Mesendoderm (in vitro differentiated cells): ENCODE data around the gene CLDN19. TPM values are rescaled to one million over a fixed set of nuclear protein-coding genes. Genes with fewer than 3 reads are reported as not detected.

Experiments used
- DNase-seq: peaks from one replicate; pipeline ENCODE4 v3.0.0; 2013
- H2AK5ac ChIP-seq: 2 replicates; pipeline ENCODE4 v1.6.1; 2013; ENCODE audit warnings: low read length, inconsistent platforms
- H2BK120ac ChIP-seq: 2 replicates; pipeline ENCODE4 v1.6.1; 2013; ENCODE audit warnings: low read depth, mild to moderate bottlenecking, low read length, moderate library complexity, mixed read lengths
- H2BK15ac ChIP-seq: replicated peaks from 2 replicates; pipeline ENCODE4 v1.6.1; 2013; ENCODE audit warnings: low read depth, mild to moderate bottlenecking, moderate library complexity
- H2BK5ac ChIP-seq: 2 replicates; pipeline ENCODE4 v1.6.1; 2013; ENCODE audit warnings: low read length, inconsistent platforms
- H3K18ac ChIP-seq: 2 replicates; pipeline ENCODE4 v1.6.1; 2013; ENCODE audit warnings: mild to moderate bottlenecking, low read length, mixed read lengths
- H3K23ac ChIP-seq: one replicate; pipeline ENCODE4 v1.6.1; 2013; ENCODE audit warnings: low read length
- H3K27ac ChIP-seq: 2 replicates; pipeline ENCODE4 v1.5.1; 2013; ENCODE audit warnings: low read depth, mild to moderate bottlenecking, inconsistent platforms, low read length, moderate library complexity
- H3K27me3 ChIP-seq: 2 replicates; pipeline ENCODE4 v1.6.1; 2013; ENCODE audit warnings: low read length, control low read depth, mild to moderate bottlenecking, inconsistent platforms; ENCODE audit not compliant: insufficient read depth, poor library complexity
- H3K36me3 ChIP-seq: 2 replicates; pipeline ENCODE4 v1.6.1; 2013; ENCODE audit warnings: low read length, inconsistent platforms; ENCODE audit not compliant: control insufficient read depth, insufficient read depth
- H3K4ac ChIP-seq: one replicate; pipeline ENCODE4 v1.6.1; 2013; ENCODE audit warnings: low read depth, mild to moderate bottlenecking, low read length, moderate library complexity
- H3K4me1 ChIP-seq: 2 replicates; pipeline ENCODE4 v1.6.1; 2013; ENCODE audit warnings: low read depth, low read length, inconsistent platforms; ENCODE audit not compliant: control insufficient read depth
- H3K4me2 ChIP-seq: 2 replicates; pipeline ENCODE4 v1.6.1; 2013; ENCODE audit warnings: low read length
- H3K4me3 ChIP-seq: 2 replicates; pipeline ENCODE4 v1.5.1; 2013; ENCODE audit warnings: mild to moderate bottlenecking, low read length
- H3K56ac ChIP-seq: one replicate; pipeline ENCODE4 v1.6.1; 2013; ENCODE audit warnings: low read length
- H3K79me1 ChIP-seq: 2 replicates; pipeline ENCODE4 v1.6.1; 2013; ENCODE audit warnings: low read length, inconsistent platforms
- H3K79me2 ChIP-seq: 2 replicates; pipeline ENCODE4 v1.6.1; 2013; ENCODE audit warnings: mild to moderate bottlenecking, low read length; ENCODE audit not compliant: control insufficient read depth, insufficient read depth
- H3K9ac ChIP-seq: 2 replicates; pipeline ENCODE4 v1.6.1; 2013; ENCODE audit warnings: low read length, inconsistent platforms
- H4K5ac ChIP-seq: one replicate; pipeline ENCODE4 v1.6.1; 2013; ENCODE audit warnings: low read length
- H4K8ac ChIP-seq: one replicate; pipeline ENCODE4 v1.6.1; 2013; ENCODE audit warnings: low read depth, mild to moderate bottlenecking, control low read depth, low read length, moderate library complexity
- WGBS: extraction: QIAGEN DNeasy Blood & Tissue Kit; methylation state at CpG from one replicate; pipeline ENCODE4 v1.1.7; 2013; ENCODE audit warnings: low lambda C conversion rate, missing lambda C conversion rate; ENCODE audit not compliant: insufficient coverage; ENCODE audit errors: extremely low coverage; 5-methylcytosine and 5-hydroxymethylcytosine counted together
- polyA plus RNA-seq, 2 experiments: library from polyadenylated mRNA; stranded (reverse); fragments of 200-250 nt; gene quantifications; one replicate each; pipeline ENCODE4 v1.2.3, GENCODE V29; 2013

CLDN19 gene, protein sequence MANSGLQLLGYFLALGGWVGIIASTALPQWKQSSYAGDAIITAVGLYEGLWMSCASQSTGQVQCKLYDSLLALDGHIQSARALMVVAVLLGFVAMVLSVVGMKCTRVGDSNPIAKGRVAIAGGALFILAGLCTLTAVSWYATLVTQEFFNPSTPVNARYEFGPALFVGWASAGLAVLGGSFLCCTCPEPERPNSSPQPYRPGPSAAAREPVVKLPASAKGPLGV
- polyA plus RNA-seq (2013, experiment 1 of 2) = 3.5 TPM
- polyA plus RNA-seq (2013, experiment 2 of 2) = 3.7 TPM

DNA sequence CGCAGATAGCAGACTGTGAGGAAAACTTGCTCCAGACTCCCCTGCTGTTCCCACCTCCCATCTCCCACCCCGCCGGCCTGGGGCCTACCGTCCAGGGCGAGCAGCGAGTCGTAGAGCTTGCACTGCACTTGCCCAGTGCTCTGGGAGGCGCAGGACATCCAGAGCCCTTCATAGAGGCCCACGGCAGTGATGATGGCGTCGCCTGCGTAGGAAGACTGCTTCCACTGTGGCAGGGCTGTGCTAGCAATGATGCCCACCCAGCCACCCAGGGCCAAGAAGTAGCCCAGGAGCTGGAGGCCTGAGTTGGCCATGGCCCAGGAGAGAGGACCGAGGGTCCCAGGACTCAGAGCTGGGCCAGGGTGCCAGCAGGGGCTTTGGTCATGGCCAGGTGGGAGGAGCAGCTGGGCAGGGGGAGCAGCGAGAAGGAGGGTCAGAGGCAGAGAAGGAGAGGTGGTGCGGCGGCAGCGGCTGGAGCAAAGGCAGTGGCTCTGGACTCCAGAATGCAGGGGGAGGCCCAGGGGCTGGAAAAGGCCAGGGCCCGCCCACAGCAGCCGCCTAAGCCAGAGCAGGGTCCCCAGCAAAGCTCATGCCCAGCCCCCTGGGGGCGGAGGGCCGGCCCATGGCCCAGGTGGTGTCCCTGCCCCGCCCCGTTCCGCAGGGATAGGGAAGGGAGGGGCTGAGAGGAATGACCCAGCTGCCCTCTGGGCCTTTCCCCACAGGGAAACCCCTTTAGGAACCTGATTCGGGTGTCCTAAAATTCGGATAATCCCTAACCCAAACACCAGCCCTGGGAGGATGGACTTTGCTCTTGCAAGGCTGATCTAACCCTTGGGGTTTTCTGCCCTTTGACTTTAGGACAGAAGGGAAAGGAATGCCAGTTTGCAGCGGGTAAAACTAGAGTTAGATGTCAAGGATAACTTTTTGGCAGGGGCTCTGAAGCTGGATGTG is at the start of gene CLDN19:
TSS of gene CLDN19 (minus strand) at position 484 of the 948 bp plus-strand sequence. CDS start at position 311, 173 bp downstream.
- WGBS = no CpG with 5 or more reads among the region's 27 CpGs
- Histone ChIP-seq H3K23ac (peak within 1 kb of the TSS; percentile 48), H4K8ac (no peak within 1 kb of the TSS), H3K79me2 (no peaks in the 10 kb centered on the region), H3K4me2 (peak within 1 kb of the TSS; percentile 2), H2AK5ac (no peak within 1 kb of the TSS), H3K4ac (no peak within 1 kb of the TSS), H2BK15ac (no peak within 1 kb of the TSS), H4K5ac (no peak within 1 kb of the TSS), H3K9ac (peak within 1 kb of the TSS; percentile 44), H2BK5ac (no peak within 1 kb of the TSS), H3K27me3 (no peaks in the 10 kb centered on the region), H3K56ac (peak within 1 kb of the TSS; percentile 82), H3K79me1 (no peaks in the 10 kb centered on the region), H3K18ac (peak within 1 kb of the TSS; percentile 13), H3K27ac (no peak within 1 kb of the TSS), H3K4me3 (no peak within 1 kb of the TSS), H2BK120ac (no peak within 1 kb of the TSS), H3K4me1 (peaks cover 4% of the 10 kb centered on the region), H3K36me3 (no peaks in the 10 kb centered on the region)
- DNase-seq = peak; percentile 94

DNA sequence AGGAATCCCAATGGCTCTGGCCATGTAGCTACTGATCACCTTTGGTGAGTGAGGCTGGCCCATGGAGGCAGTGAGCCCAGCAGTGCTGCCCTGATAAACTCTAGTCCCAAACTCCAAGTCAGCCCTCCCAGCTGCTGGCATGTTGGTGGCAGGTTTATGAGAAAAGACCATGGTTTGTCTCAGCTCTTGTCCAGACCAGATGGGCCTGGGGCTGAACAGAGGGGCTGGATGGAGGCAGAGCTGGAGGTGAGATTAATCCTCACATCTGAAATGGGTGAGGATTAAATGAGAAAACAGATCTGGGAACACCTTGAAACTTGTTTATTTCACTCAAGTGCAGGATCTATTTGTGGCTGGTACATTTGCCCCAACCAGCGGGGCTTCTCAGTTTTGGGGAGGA is 48.0 kb upstream of the CLDN19 start:
- Histone ChIP-seq H3K23ac (no peak overlapping the region), H3K4me2 (no peak overlapping the region), H3K79me1 (no peaks in the 10 kb centered on the region), H3K4me1 (no peaks in the 10 kb centered on the region), H3K79me2 (no peaks in the 10 kb centered on the region), H3K27me3 (no peaks in the 10 kb centered on the region), H3K4ac (no peak overlapping the region), H2BK120ac (no peak overlapping the region), H3K9ac (no peak overlapping the region), H4K5ac (no peak overlapping the region), H3K18ac (no peak overlapping the region), H2BK15ac (no peak overlapping the region), H3K27ac (no peak overlapping the region), H3K56ac (no peak overlapping the region), H3K36me3 (no peaks in the 10 kb centered on the region), H2AK5ac (no peak overlapping the region), H3K4me3 (no peak overlapping the region), H2BK5ac (no peak overlapping the region), H4K8ac (no peak overlapping the region)
- WGBS = no CpG with 5 or more reads among the region's 1 CpG
- DNase-seq = no peak

DNA sequence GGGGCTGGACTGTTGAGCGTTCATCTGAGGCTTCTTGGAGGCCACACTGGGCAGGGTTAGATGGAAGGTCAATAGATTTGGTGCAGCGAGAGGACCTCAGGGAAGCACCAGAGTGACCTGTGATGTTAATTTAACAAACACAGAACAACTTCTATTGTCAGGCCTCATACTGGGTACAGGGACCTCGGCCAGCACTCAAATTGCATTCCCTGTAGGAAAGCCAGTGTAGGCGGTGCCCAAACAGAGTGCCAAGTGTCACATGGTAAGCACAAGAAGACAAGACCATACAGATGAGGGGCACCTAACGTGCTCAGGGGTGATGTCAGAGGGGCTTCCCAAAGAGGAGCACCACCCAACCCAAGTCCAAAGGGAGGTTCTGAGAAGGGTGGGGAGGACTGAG is 46.1 kb upstream of the CLDN19 start:
- Histone ChIP-seq H3K4me2 (no peak overlapping the region), H2BK120ac (no peak overlapping the region), H3K18ac (no peak overlapping the region), H2BK15ac (no peak overlapping the region), H3K4me3 (no peak overlapping the region), H3K27ac (no peak overlapping the region), H2BK5ac (no peak overlapping the region), H4K5ac (no peak overlapping the region), H3K9ac (no peak overlapping the region), H3K79me2 (no peaks in the 10 kb centered on the region), H3K27me3 (no peaks in the 10 kb centered on the region), H3K4ac (no peak overlapping the region), H3K79me1 (no peaks in the 10 kb centered on the region), H3K23ac (no peak overlapping the region), H3K36me3 (no peaks in the 10 kb centered on the region), H3K4me1 (no peaks in the 10 kb centered on the region), H3K56ac (no peak overlapping the region), H4K8ac (no peak overlapping the region), H2AK5ac (no peak overlapping the region)
- DNase-seq = no peak
- WGBS = no CpG with 5 or more reads among the region's 5 CpGs

DNA sequence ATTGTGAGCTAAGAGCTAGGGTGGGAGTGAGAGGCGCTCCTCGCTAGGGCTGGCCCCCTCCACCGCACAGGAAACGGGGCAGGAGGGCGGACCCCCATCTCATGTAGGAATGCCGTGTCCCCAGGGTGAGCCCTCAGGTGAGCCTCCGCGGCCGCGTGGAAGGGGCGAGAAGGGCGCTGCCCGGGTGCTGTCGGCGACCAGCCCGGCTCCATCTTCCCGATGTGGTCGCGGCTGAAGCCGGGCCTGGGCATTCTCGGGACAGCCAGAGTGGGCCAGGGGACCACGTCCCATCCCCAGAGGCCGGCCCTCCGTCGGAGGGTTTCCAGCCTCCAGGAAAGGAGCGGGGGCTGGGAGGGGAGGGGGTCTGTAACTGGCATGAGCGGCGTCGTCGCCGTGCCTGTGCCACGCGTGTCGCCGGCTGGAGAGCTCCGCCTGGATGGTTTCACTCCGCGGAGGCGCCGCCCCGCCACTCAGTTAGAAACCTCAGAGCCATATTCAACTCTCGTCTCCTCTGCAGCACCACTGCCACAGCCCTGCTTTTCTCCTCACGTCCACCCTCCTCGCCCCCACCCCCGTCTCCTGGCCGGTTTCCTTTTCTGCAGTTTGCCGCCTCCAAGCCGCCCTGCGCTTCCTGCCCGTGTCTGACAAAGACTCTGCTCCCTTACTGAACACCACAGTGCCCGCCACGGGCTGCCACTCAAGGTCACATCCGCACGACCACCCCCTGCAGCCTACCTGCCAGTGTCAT is 45.1 kb upstream of the CLDN19 start, which contains the start of gene TMEM269:
TSS of gene TMEM269 (plus strand) at position 46 of the 748 bp plus-strand sequence. CDS start 4,903 bp downstream, outside the sequence.
- Histone ChIP-seq H3K9ac (no peak within 1 kb of the TSS), H2BK5ac (no peak within 1 kb of the TSS), H3K4me3 (no peak within 1 kb of the TSS), H3K79me1 (no peaks in the 10 kb centered on the region), H4K5ac (no peak within 1 kb of the TSS), H3K4ac (no peak within 1 kb of the TSS), H3K36me3 (no peaks in the 10 kb centered on the region), H2AK5ac (no peak within 1 kb of the TSS), H3K18ac (no peak within 1 kb of the TSS), H3K4me1 (no peaks in the 10 kb centered on the region), H4K8ac (no peak within 1 kb of the TSS), H2BK15ac (no peak within 1 kb of the TSS), H3K4me2 (no peak within 1 kb of the TSS), H3K27me3 (no peaks in the 10 kb centered on the region), H3K56ac (peak within 1 kb of the TSS; percentile 56), H3K27ac (no peak within 1 kb of the TSS), H3K79me2 (no peaks in the 10 kb centered on the region), H3K23ac (no peak within 1 kb of the TSS), H2BK120ac (no peak within 1 kb of the TSS)
- no CpG with 5 or more reads among the region's 54 CpGs for WGBS
- no peak for DNase-seq

DNA sequence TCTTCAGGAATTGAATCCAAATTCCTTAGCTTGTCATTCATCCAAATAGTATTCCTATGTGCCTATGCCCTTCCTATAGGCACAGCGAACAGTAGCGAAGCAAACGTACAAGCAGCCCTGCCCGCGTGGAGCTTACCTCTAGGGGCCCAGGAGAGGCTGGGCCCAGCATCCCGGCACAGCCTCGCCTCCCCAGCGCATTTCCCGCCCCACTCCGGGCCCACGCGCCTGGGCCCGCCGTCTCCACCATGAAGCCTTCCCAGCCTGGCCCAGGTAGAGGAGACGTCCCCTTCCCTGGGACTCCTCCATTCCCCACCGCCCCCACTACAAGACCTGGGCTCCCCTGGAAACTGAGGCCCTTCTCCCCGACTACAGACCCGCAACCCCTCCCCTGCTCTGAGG is 44.5 kb upstream of the CLDN19 start:
- Histone ChIP-seq H4K5ac (no peak overlapping the region), H3K27ac (no peak overlapping the region), H3K79me1 (no peaks in the 10 kb centered on the region), H3K18ac (no peak overlapping the region), H3K36me3 (no peaks in the 10 kb centered on the region), H3K56ac (no peak overlapping the region), H3K27me3 (no peaks in the 10 kb centered on the region), H3K9ac (no peak overlapping the region), H2BK15ac (no peak overlapping the region), H3K23ac (no peak overlapping the region), H2BK5ac (no peak overlapping the region), H3K4me1 (no peaks in the 10 kb centered on the region), H2AK5ac (no peak overlapping the region), H3K4me2 (no peak overlapping the region), H4K8ac (no peak overlapping the region), H3K4ac (no peak overlapping the region), H3K79me2 (no peaks in the 10 kb centered on the region), H2BK120ac (no peak overlapping the region), H3K4me3 (no peak overlapping the region)
- no peak for DNase-seq
- no CpG with 5 or more reads among the region's 18 CpGs for WGBS
